GM18870 (cell line): Measurements from ENCODE around the gene RHO.
"Not testable (repeated sequence)": the region's sequence is repeated elsewhere in the genome, so short reads cannot be mapped to it uniquely, and the experiment has no call there.

Experiments
- ATAC-seq: cut with Tn5 transposase; IDR thresholded peaks from one replicate; pipeline ENCODE4 v1.9.1; 2021; ENCODE audit warnings: moderate library complexity; ENCODE audit not compliant: unreplicated experiment

Gene RHO

DNA sequence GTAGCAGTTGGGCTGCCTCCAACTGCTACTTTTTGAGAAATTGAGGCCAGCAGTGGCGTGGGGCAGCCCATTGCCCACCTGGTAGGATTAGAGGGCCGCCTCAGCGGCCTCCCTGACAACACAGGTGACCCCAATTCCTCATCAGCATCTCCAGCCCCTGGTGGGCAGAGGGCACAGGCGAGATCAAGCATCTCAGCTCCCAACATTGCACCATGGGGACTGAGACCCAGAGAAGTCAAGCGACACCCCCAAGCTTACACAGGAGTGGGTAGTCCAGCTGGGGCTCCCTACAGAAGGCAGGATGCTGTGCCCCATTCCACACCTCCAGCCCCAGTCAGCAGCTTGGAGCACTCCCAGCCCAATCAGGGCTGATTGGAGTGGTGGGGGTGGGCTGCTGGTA, 14.3 kb downstream of the RHO start:
- ATAC-seq, result no peak

- no peak for ATAC-seq
Measured at GRCh38 chr3:129543156-129543790, 14.8 kb downstream of the RHO start, which contains the start of gene H1-8. Gene H1-8, plus strand, starts transcription at chr3:129543175. Its CDS starts 44 bp downstream, at chr3:129543219.

DNA sequence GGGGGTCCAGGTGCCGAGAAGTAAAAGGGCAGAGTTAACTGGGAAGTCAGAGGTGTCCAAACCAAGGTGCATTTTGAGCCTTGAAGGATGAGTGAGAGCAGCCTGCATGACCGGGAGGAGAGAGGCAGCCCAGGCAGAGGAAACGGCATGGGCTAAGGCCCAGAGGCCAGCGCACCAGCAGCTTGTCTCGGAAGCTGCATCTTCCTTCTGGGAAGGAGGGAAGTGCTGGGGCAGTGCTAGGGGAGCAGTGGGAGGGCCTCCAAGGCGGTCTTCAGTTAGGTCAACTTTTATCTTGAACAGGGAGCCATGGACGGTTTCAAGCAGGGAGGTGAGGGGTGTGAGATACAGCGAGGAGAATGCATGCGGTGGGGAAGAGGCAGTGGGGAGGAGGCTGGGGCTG, 15.6 kb downstream of the RHO start:
- ATAC-seq, result no peak

DNA sequence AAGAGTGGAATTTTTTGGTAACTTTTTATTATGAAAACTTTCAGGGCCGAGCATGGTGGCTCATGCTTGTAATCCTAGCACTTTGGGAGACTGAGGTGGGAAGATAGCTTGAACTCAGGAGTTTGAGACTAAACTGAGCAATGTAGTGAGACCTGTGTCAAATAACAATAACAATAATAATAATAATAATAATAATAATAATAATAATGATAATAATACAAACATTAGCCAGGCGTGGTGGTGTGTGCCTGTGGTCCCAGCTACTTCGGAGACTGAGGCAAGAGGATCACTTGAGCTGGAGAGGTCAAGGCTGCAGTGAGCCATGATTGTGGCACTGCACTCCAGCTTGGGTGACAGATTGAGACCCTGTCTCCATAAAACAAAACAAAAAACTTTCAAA, 17.5 kb downstream of the RHO start:
- not testable (repeated sequence) for ATAC-seq

DNA sequence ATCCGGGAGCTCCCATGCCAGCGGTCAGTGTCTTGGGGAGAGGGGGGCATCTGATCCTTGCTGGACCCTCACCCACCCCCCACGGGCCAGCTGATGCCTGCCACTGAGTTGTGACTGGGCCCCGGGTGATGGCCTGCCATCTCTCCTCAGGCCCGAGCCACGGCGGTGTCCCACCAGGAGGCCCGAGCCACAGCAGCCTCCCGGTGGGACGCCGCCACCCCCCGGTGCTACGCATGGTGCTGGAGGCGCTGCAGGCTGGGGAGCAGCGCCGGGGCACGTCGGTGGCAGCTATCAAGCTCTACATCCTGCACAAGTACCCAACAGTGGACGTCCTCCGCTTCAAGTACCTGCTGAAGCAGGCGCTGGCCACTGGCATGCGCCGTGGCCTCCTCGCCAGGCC, 18.8 kb downstream of the RHO start:
- no peak for ATAC-seq

- ATAC-seq, result no peak
Measured at GRCh38 chr3:129548104-129548965, 19.9 kb downstream of the RHO start.

- ATAC-seq, result no peak
Measured at GRCh38 chr3:129549006-129549800, 20.8 kb downstream of the RHO start.

GRCh38 chr3:129549805-129550204, 21.4 kb downstream of the RHO start:
- ATAC-seq, result no peak

GRCh38 chr3:129552287-129553050, 24.0 kb downstream of the RHO start:
- ATAC-seq, result no peak

GRCh38 chr3:129553171-129553570, 24.7 kb downstream of the RHO start:
- no peak for ATAC-seq

DNA sequence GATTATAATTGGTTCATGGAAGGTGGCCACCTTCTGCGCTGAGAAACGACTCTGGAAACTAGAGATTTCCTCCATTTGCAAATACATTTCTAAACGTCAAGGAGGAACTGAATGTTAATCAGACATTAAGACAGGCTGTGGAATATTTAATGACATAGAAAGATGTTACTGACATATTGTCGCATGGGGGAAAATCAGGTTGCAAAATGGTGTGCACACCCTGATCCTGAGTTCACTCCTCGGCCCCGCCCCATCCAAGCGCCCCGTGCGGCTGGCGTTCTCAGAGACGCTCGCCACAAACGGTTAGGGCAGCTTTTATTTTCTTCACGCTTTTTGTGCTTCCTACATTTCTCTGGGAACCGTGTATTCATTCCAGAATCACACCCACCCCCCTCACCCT, 25.3 kb downstream of the RHO start:
- ATAC-seq, result no peak

DNA sequence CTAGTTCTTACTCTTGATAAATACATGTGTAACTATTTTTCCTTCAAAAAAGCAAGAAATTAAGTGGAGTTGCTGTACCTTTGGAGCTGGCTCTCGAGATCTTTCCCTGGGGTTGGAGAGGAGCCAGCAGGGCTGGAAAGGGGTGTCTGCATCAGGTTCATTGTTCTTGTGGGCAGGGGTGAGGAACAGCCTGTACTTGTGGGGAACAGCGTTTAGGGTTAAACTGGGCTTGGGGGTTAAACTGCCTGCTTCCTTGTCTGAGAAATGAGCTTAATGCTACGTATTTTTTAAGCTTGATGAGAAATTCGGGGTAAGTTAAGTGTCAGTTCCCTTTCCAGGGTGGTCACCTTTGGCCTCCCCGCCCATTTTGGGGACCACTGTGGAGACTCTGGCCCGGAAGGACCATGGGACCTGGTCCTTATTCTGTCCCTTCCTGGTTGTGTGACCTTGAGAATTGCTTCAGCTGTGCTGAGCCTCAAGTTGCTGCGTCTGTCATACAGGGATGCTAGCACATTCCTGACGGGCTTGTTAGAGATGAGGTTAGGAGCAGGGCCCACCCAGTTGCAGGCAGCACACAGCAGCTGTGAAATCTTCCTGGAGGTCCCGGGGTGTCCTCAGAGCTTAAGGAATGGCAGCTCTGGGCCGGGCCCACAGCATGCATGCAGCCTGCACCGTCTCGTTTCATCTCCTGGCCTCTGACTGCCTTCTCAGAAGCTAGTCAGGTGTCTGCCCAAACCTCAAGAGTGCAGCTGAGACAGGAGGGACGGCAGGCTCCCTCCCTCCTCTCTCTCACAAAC, 26.1 kb downstream of the RHO start:
- no peak for ATAC-seq

DNA sequence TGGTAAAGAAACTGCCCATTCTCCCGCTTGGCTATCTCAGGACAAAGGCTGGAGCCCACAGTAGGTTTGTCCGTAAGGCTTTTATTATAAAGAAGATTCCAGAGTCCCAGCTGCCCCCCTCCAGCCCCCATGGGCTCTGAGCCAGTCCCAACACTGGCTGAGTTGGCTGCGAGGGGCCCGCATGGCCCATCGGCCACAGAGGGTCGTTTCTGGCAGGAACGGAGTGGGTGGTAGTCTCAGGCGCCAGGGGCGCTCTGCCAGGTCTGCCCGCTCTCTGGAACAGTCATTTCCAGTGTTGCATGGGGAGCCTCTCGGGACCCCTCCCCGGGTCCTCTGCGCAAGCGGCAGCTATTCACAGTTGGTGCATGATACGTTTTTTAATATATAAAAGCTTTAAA, 26.7 kb downstream of the RHO start:
- no peak for ATAC-seq

GRCh38 chr3:129555616-129556357, 27.3 kb downstream of the RHO start:
- no peak for ATAC-seq

DNA sequence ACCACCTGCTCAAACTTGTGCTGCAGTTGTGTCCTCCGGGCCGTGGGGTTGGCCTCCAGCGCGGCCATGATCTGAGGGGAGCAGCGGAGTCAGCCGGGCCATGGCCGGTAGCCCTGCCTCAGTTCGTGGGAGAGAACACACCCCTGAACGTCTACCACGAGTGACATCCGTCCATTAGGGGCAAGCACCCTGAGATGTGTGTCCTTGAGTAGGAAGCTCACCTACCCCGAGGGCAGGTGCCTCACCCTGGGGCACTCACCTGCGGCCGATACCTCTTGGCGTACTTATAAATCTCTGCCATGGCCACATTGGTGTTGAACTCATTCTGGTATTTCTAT, 27.9 kb downstream of the RHO start:
- ATAC-seq, result no peak

DNA sequence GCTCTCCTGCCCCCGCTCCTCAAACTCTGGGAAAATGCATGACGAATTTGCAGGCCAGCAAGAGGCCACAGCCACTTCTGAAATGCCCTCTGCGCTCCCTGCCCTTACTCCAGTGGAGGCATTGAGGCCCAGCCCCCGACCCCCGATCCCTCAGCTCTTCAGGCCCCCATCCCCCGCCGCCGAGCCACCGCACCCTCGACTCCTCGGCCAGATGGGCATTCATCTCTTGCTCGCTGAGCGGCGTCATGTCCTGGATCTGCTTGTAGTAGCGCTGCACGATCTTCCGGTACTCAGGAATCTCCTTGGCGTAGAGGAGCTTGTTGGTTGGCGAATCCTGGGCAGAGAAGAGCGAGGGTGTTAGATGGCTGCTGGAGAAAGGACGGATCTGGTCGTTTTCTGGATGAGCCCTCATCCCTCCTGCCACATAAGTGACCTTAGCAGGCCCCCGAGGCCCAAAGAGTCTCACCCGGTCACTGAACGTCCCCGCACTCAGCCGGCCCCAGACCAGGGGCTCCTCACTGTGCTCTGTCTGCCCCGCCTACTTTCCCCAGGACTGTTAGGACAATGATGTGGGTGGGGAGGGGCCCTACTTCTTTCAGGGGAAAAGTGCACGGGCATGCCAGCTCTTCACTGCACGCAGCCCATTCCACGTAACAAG, 28.6 kb downstream of the RHO start:
- no peak for ATAC-seq

- ATAC-seq, result no peak
Measured at GRCh38 chr3:129557548-129557894, 29.1 kb downstream of the RHO start.

DNA sequence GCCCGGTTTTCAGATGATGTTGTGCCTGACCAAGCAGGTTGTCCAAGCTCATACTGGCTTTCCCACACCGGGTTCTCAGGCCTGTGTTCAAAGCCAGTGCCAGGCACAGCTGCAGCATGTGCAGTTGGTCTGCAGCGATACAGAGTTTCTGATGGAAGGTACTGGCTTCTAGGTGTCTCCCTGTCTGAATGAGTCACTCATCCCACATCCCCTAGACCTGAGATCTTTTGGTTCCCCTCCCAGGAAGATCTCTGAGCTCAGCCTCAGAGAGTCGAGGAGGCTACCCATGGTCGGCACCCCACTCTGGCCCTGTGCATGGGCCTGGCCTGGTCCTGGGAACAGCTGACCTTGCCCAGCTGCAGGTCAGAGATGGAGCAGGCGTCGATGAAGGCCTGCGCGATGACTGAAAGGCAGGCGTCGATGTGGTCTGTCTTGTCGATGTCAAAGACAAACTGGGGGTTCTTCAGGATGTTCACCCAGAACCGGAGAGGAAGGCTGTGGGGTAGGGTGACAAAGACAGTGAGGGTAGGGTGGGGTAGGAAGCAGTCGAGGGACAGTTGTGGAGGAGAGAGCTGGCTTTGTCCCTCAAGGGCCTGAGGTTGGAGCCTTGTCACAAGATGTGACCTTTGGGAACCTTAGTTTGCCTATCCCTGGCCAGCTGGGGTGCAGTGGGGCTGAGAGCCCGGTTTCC, 29.8 kb downstream of the RHO start:
- no peak for ATAC-seq
